HEK293 (cell line): ENCODE measurements around the gene ZNF445.

Experiments
- CTCF ChIA-PET: fragments of 350-600 bp; formaldehyde crosslinking; extraction: SDS; loops from one replicate; lab custom pipeline; 2021; ENCODE audit warnings: antibody characterized with exemption; lab: Yijun Ruan, JAX
- POLR2A ChIA-PET: fragments of 300-600 bp; formaldehyde crosslinking; extraction: SDS; loops from one replicate; lab custom pipeline; 2020; ENCODE audit warnings: antibody characterized with exemption, inconsistent platforms; lab: Yijun Ruan, JAX
- H3K27ac ChIP-seq: fragments of 200-500 bp; sonication (Bioruptor generic); 2 replicates; pipeline ENCODE4 v1.5.1; 2014; ENCODE audit warnings: low read depth, low read length, control low read depth, inconsistent platforms; ENCODE audit errors: extremely low read depth
- H3K36me3 ChIP-seq, 2 experiments: fragments of 200-500 bp in 1 of 2; sonication (Bioruptor generic) in 1 of 2; 1 replicate in 1 of 2; 2 replicates in 1 of 2; pipeline ENCODE4 v1.5.1; 2014 to 2017; ENCODE audit warnings: inconsistent platforms in 2 of 2, low read length in 2 of 2; ENCODE audit not compliant: control insufficient read depth in 2 of 2, insufficient read depth in 1 of 2
- H3K4me1 ChIP-seq: fragments of 200-500 bp; sonication (Bioruptor generic); 2 replicates; pipeline ENCODE4 v1.5.1; 2014; ENCODE audit warnings: mild to moderate bottlenecking, low read length, inconsistent platforms; ENCODE audit not compliant: control insufficient read depth, insufficient read depth
- H3K4me3 ChIP-seq: 2 replicates; pipeline ENCODE4 v1.5.1; 2011; ENCODE audit warnings: low read depth, mild to moderate bottlenecking, control low read depth, low read length, moderate library complexity
- H3K9me3 ChIP-seq: fragments of 200-500 bp; sonication (Bioruptor generic); 2 replicates; pipeline ENCODE4 v1.5.1; 2014; ENCODE audit warnings: low read depth, low read length, inconsistent platforms; ENCODE audit not compliant: control insufficient read depth, insufficient read depth
- HOXC10 ChIP-seq: sonication (generic); formaldehyde crosslinking; IDR thresholded peaks from 2 replicates; pipeline ENCODE4 v1.8.1; 2023; ENCODE audit warnings: mild to moderate bottlenecking, missing genetic modification reagents
- KLF1 ChIP-seq: fragments of 450-650 bp; formaldehyde crosslinking; IDR thresholded peaks from 2 replicates; pipeline ENCODE4 v1.5.1; 2016; ENCODE audit warnings: missing biosample characterization, missing genetic modification characterization
- KLF7 ChIP-seq: fragments of 450-650 bp; formaldehyde crosslinking; IDR thresholded peaks from 2 replicates; pipeline ENCODE4 v1.5.1; 2016; ENCODE audit warnings: missing biosample characterization, missing genetic modification characterization, borderline replicate concordance
- MYNN ChIP-seq: fragments of 450-650 bp; formaldehyde crosslinking; IDR thresholded peaks from 2 replicates; pipeline ENCODE4 v1.5.1; 2016; ENCODE audit warnings: missing biosample characterization, missing genetic modification characterization, borderline replicate concordance
- OVOL3 ChIP-seq: fragments of 450-650 bp; formaldehyde crosslinking; IDR thresholded peaks from 2 replicates; pipeline ENCODE4 v1.5.1; 2016; ENCODE audit warnings: missing biosample characterization, missing genetic modification characterization
- PRDM1 ChIP-seq: fragments of 450-650 bp; formaldehyde crosslinking; IDR thresholded peaks from 2 replicates; pipeline ENCODE4; 2016; ENCODE audit warnings: missing biosample characterization, missing genetic modification characterization
- ZBTB1 ChIP-seq: fragments of 450-650 bp; formaldehyde crosslinking; IDR thresholded peaks from 2 replicates; pipeline ENCODE4 v1.5.1; 2016; ENCODE audit warnings: missing biosample characterization, missing genetic modification characterization
- ZIC2 ChIP-seq: fragments of 450-650 bp; formaldehyde crosslinking; IDR thresholded peaks from 2 replicates; pipeline ENCODE4 v1.5.1; 2016; ENCODE audit warnings: missing biosample characterization, missing genetic modification characterization
- ZNF140 ChIP-seq: fragments of 450-650 bp; formaldehyde crosslinking; IDR thresholded peaks from 2 replicates; pipeline ENCODE4 v1.5.1; 2016; ENCODE audit warnings: missing biosample characterization, missing genetic modification characterization
- ZNF169 ChIP-seq: fragments of 450-650 bp; formaldehyde crosslinking; IDR thresholded peaks from 2 replicates; pipeline ENCODE4 v1.5.1; 2016; ENCODE audit warnings: missing biosample characterization, missing genetic modification characterization
- ZNF184 ChIP-seq: fragments of 450-650 bp; IDR thresholded peaks from 2 replicates; pipeline ENCODE4 v1.5.1; 2018; ENCODE audit warnings: missing biosample characterization, mild to moderate bottlenecking, missing genetic modification characterization
- ZNF2 ChIP-seq: fragments of 450-650 bp; formaldehyde crosslinking; IDR thresholded peaks from 2 replicates; pipeline ENCODE4 v1.5.1; 2016; ENCODE audit warnings: missing biosample characterization, missing genetic modification characterization
- ZNF214 ChIP-seq: fragments of 450-650 bp; formaldehyde crosslinking; IDR thresholded peaks from 2 replicates; pipeline ENCODE4 v1.5.1; 2017; ENCODE audit warnings: missing biosample characterization, mild to moderate bottlenecking, missing genetic modification characterization, borderline replicate concordance
- ZNF266 ChIP-seq: fragments of 450-650 bp; formaldehyde crosslinking; IDR thresholded peaks from 2 replicates; pipeline ENCODE4 v1.5.1; 2016; ENCODE audit warnings: missing biosample characterization, missing genetic modification characterization, low read depth
- ZNF292 ChIP-seq: fragments of 450-650 bp; formaldehyde crosslinking; IDR thresholded peaks from 2 replicates; pipeline ENCODE4 v1.5.1; 2016; ENCODE audit warnings: low read depth, missing biosample characterization, missing genetic modification characterization, borderline replicate concordance
- ZNF37A ChIP-seq: fragments of 450-650 bp; IDR thresholded peaks from 2 replicates; pipeline ENCODE4 v1.5.1; 2018; ENCODE audit warnings: missing biosample characterization, missing genetic modification characterization
- ZNF544 ChIP-seq: fragments of 450-650 bp; formaldehyde crosslinking; IDR thresholded peaks from 2 replicates; pipeline ENCODE4 v1.5.0; 2017; ENCODE audit warnings: missing biosample characterization, missing genetic modification characterization
- ZNF623 ChIP-seq: fragments of 450-650 bp; formaldehyde crosslinking; IDR thresholded peaks from 2 replicates; pipeline ENCODE4 v1.5.1; 2016; ENCODE audit warnings: missing biosample characterization, missing genetic modification characterization
- ZNF624 ChIP-seq: fragments of 450-650 bp; formaldehyde crosslinking; IDR thresholded peaks from 2 replicates; pipeline ENCODE4 v1.5.1; 2017; ENCODE audit warnings: missing biosample characterization, missing genetic modification characterization
- ZNF654 ChIP-seq: fragments of 450-650 bp; formaldehyde crosslinking; IDR thresholded peaks from 2 replicates; pipeline ENCODE4 v1.5.1; 2016; ENCODE audit warnings: low read depth, missing biosample characterization, missing genetic modification characterization
- ZNF660 ChIP-seq: fragments of 450-650 bp; IDR thresholded peaks from 2 replicates; pipeline ENCODE4 v1.5.1; 2018; ENCODE audit warnings: missing biosample characterization, mild to moderate bottlenecking, missing genetic modification characterization
- ZNF677 ChIP-seq: fragments of 450-650 bp; IDR thresholded peaks from 2 replicates; pipeline ENCODE4 v1.5.0; 2018; ENCODE audit warnings: missing biosample characterization, mild to moderate bottlenecking, missing genetic modification characterization, moderate library complexity
- ZNF791 ChIP-seq: fragments of 450-650 bp; formaldehyde crosslinking; IDR thresholded peaks from 2 replicates; pipeline ENCODE4 v1.5.1; 2016; ENCODE audit warnings: missing biosample characterization, missing genetic modification characterization
- ZNF837 ChIP-seq: fragments of 450-650 bp; formaldehyde crosslinking; IDR thresholded peaks from 2 replicates; pipeline ENCODE4 v1.5.1; 2016; ENCODE audit warnings: missing biosample characterization, missing genetic modification characterization
- ZSCAN23 ChIP-seq: fragments of 450-650 bp; formaldehyde crosslinking; IDR thresholded peaks from 2 replicates; pipeline ENCODE4 v1.5.1; 2016; ENCODE audit warnings: missing biosample characterization, missing genetic modification characterization
- TF ChIP-seq, protein P1 (sequence below): fragments of 450-650 bp; formaldehyde crosslinking; IDR thresholded peaks from 2 replicates; pipeline ENCODE4 v1.5.1; 2016; ENCODE audit warnings: missing biosample characterization, missing genetic modification characterization
- TF ChIP-seq, protein P2 (sequence below): fragments of 450-650 bp; formaldehyde crosslinking; IDR thresholded peaks from 2 replicates; pipeline ENCODE4 v1.5.0; 2017; ENCODE audit warnings: missing biosample characterization, missing genetic modification characterization, borderline replicate concordance
- TF ChIP-seq, protein P3 (sequence below): fragments of 450-650 bp; formaldehyde crosslinking; IDR thresholded peaks from 2 replicates; pipeline ENCODE4 v1.5.1; 2016; ENCODE audit warnings: missing biosample characterization, missing genetic modification characterization

Gene ZNF445

DNA sequence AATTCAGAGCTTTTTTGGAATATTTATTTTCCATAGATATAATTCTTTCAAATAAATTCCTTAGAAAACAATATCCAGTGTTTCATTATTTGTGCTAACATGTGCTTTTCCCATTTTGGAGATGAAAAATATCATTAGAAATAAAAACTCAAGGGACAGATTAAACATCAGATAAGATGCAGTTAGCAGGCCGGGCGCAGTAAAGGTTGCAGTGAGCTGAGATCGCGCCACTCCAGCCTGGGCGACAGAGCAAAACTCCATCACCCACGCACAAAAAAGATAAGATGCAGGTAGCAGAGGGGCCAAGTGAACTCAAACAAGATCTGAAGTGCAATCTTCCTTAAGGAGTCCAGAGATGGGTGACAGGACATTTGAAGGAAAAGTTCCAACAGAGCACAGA, 48.0 kb downstream of the ZNF445 start:
- Histone ChIP-seq H3K4me3 (no peak overlapping the region), H3K27ac (no peak overlapping the region), H3K36me3 (no peaks in the 10 kb centered on the region), H3K4me1 (no peaks in the 10 kb centered on the region), H3K9me3 (no peaks in the 10 kb centered on the region)
- TF ChIP-seq ZNF2 (tag by site-specific recombination) (no peak), ZNF292 (tag by site-specific recombination) (no peak), ZIC2 (tag by site-specific recombination) (no peak), PRDM1 (tag by site-specific recombination) (no peak), ZNF140 (no peak), ZNF37A (tag by site-specific recombination) (no peak), KLF7 (no peak), ZSCAN23 (tag by site-specific recombination) (no peak), ZNF544 (tag by site-specific recombination) (no peak), ZNF624 (no peak)
- ChIA-PET CTCF (interaction anchor here (0.7 kb wide), 1 partner anchor 12 kb away, joined by 5 read pairs; no protein-coding TSS in a partner anchor), POLR2A (no interaction called here)

DNA sequence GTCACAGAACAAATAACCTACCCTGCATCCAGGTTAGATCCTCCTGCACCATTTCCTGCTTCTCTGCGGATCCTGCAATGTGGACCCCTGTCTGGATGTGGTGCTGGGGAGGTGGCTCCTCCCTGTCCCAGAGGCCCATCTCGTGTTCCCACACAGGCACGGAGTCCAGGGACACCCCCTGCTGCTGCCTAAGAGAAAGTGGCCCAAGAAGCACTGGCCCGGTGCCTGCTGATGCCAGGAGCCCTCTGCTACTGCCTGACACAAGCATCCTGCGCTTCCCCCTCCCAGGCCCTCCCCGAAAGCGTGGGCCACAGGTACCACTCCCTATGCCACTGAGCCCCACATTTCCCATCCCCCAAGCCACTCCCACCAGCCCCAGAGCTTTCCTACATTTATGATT, 48.6 kb downstream of the ZNF445 start:
- CTCF ChIA-PET = no interaction called here
- POLR2A ChIA-PET = no interaction called here
- no peaks in the 10 kb centered on the region for H3K36me3 ChIP-seq

More for the DNA sequence above, 48.6 kb downstream of the ZNF445 start:
- no peak for TF ChIP-seq ZNF677 (tag by site-specific recombination)
- no peak for TF ChIP-seq HOXC10
- TF ChIP-seq, protein P1, sequence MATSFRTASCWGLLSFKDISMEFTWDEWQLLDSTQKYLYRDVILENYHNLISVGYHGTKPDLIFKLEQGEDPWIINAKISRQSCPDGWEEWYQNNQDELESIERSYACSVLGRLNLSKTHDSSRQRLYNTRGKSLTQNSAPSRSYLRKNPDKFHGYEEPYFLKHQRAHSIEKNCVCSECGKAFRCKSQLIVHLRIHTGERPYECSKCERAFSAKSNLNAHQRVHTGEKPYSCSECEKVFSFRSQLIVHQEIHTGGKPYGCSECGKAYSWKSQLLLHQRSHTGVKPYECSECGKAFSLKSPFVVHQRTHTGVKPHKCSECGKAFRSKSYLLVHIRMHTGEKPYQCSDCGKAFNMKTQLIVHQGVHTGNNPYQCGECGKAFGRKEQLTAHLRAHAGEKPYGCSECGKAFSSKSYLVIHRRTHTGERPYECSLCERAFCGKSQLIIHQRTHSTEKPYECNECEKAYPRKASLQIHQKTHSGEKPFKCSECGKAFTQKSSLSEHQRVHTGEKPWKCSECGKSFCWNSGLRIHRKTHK (tag by site-specific recombination) = no peak
- no peak for TF ChIP-seq ZNF654 (tag by site-specific recombination)
- TF ChIP-seq OVOL3 (tag by site-specific recombination) = no peak
- no peak for TF ChIP-seq ZNF660 (tag by site-specific recombination)
- TF ChIP-seq ZNF169 (tag by site-specific recombination) = no peak
- no peak for TF ChIP-seq ZBTB1 (tag by site-specific recombination)
- TF ChIP-seq, protein P2, sequence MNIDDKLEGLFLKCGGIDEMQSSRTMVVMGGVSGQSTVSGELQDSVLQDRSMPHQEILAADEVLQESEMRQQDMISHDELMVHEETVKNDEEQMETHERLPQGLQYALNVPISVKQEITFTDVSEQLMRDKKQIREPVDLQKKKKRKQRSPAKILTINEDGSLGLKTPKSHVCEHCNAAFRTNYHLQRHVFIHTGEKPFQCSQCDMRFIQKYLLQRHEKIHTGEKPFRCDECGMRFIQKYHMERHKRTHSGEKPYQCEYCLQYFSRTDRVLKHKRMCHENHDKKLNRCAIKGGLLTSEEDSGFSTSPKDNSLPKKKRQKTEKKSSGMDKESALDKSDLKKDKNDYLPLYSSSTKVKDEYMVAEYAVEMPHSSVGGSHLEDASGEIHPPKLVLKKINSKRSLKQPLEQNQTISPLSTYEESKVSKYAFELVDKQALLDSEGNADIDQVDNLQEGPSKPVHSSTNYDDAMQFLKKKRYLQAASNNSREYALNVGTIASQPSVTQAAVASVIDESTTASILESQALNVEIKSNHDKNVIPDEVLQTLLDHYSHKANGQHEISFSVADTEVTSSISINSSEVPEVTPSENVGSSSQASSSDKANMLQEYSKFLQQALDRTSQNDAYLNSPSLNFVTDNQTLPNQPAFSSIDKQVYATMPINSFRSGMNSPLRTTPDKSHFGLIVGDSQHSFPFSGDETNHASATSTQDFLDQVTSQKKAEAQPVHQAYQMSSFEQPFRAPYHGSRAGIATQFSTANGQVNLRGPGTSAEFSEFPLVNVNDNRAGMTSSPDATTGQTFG = no peak
- no peak for TF ChIP-seq ZNF837 (tag by site-specific recombination)
- TF ChIP-seq ZNF184 = no peak
- TF ChIP-seq ZNF2 (tag by site-specific recombination) = no peak
- TF ChIP-seq ZNF266 (tag by site-specific recombination) = no peak
- TF ChIP-seq ZNF791 (tag by site-specific recombination) = no peak
- no peak for TF ChIP-seq MYNN (tag by site-specific recombination)
- TF ChIP-seq ZNF214 (tag by site-specific recombination) = no peak
- no peak for TF ChIP-seq KLF1 (tag by site-specific recombination)
- no peak for TF ChIP-seq ZNF623 (tag by site-specific recombination)
- TF ChIP-seq, protein P3, sequence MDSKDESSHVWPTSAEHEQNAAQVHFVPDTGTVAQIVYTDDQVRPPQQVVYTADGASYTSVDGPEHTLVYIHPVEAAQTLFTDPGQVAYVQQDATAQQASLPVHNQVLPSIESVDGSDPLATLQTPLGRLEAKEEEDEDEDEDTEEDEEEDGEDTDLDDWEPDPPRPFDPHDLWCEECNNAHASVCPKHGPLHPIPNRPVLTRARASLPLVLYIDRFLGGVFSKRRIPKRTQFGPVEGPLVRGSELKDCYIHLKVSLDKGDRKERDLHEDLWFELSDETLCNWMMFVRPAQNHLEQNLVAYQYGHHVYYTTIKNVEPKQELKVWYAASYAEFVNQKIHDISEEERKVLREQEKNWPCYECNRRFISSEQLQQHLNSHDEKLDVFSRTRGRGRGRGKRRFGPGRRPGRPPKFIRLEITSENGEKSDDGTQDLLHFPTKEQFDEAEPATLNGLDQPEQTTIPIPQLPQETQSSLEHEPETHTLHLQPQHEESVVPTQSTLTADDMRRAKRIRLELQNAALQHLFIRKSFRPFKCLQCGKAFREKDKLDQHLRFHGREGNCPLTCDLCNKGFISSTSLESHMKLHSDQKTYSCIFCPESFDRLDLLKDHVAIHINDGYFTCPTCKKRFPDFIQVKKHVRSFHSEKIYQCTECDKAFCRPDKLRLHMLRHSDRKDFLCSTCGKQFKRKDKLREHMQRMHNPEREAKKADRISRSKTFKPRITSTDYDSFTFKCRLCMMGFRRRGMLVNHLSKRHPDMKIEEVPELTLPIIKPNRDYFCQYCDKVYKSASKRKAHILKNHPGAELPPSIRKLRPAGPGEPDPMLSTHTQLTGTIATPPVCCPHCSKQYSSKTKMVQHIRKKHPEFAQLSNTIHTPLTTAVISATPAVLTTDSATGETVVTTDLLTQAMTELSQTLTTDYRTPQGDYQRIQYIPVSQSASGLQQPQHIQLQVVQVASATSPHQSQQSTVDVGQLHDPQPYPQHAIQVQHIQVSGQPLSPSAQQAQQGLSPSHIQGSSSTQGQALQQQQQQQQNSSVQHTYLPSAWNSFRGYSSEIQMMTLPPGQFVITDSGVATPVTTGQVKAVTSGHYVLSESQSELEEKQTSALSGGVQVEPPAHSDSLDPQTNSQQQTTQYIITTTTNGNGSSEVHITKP (tag by site-specific recombination) = no peak
- Histone ChIP-seq H3K9me3 (no peaks in the 10 kb centered on the region), H3K4me3 (no peak overlapping the region), H3K27ac (no peak overlapping the region), H3K4me1 (no peaks in the 10 kb centered on the region)
